ENCODE measurements around the gene RBFOX2.

RBFOX2 gene

GRCh38 chr22:35987487-35987886, 41.1 kb downstream of the RBFOX2 start:
- no peak for TF ChIP-seq MAX (IDR thresholded peaks at IDR 0.05)
- no peak for TF ChIP-seq FOXM1 (IDR thresholded peaks at IDR 0.05; ENCODE audit: borderline replicate concordance, low read depth)
- TF ChIP-seq EGR1 (IDR thresholded peaks at IDR 0.05): no peak
- TF ChIP-seq, protein P1, sequence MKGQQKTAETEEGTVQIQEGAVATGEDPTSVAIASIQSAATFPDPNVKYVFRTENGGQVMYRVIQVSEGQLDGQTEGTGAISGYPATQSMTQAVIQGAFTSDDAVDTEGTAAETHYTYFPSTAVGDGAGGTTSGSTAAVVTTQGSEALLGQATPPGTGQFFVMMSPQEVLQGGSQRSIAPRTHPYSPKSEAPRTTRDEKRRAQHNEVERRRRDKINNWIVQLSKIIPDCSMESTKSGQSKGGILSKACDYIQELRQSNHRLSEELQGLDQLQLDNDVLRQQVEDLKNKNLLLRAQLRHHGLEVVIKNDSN (IDR thresholded peaks at IDR 0.05): no peak
- TF ChIP-seq RAD21 (IDR thresholded peaks at IDR 0.05; ENCODE audit: low read depth): no peak
- no peak for TF ChIP-seq TAF1 (IDR thresholded peaks at IDR 0.05; ENCODE audit: low read depth)
- TF ChIP-seq REST (IDR thresholded peaks at IDR 0.05; ENCODE audit: low read depth): no peak
- no peak for TF ChIP-seq CEBPB (IDR thresholded peaks at IDR 0.05)
- TF ChIP-seq CREB1 (IDR thresholded peaks at IDR 0.05; ENCODE audit: low read depth): no peak
- TF ChIP-seq YY1 (IDR thresholded peaks at IDR 0.05; ENCODE audit: low read depth): no peak
- no peak for TF ChIP-seq TCF12 (IDR thresholded peaks at IDR 0.05; ENCODE audit: low read depth)
- no peak for TF ChIP-seq ZBTB7A (IDR thresholded peaks at IDR 0.05; ENCODE audit: low read depth)
- TF ChIP-seq TEAD4 (IDR thresholded peaks at IDR 0.05): no peak
- TF ChIP-seq NFIC (IDR thresholded peaks at IDR 0.05): no peak
- no peak for TF ChIP-seq EP300 (IDR thresholded peaks at IDR 0.05; ENCODE audit: borderline replicate concordance)

- TF ChIP-seq TEAD4 (IDR thresholded peaks at IDR 0.05): no peak
- no peak for TF ChIP-seq REST (IDR thresholded peaks at IDR 0.05; ENCODE audit: low read depth)
- no peak for TF ChIP-seq EGR1 (IDR thresholded peaks at IDR 0.05)
- no peak for TF ChIP-seq TAF1 (IDR thresholded peaks at IDR 0.05; ENCODE audit: low read depth)
- TF ChIP-seq FOXM1 (IDR thresholded peaks at IDR 0.05; ENCODE audit: borderline replicate concordance, low read depth): no peak
- TF ChIP-seq EP300 (IDR thresholded peaks at IDR 0.05; ENCODE audit: borderline replicate concordance): no peak
- TF ChIP-seq TCF12 (IDR thresholded peaks at IDR 0.05; ENCODE audit: low read depth): no peak
- TF ChIP-seq CREB1 (IDR thresholded peaks at IDR 0.05; ENCODE audit: low read depth): no peak
- TF ChIP-seq NFIC (IDR thresholded peaks at IDR 0.05): no peak
These were observed 42.5 kb downstream of the RBFOX2 start for GRCh38 chr22:35986088-35986487.

DNA sequence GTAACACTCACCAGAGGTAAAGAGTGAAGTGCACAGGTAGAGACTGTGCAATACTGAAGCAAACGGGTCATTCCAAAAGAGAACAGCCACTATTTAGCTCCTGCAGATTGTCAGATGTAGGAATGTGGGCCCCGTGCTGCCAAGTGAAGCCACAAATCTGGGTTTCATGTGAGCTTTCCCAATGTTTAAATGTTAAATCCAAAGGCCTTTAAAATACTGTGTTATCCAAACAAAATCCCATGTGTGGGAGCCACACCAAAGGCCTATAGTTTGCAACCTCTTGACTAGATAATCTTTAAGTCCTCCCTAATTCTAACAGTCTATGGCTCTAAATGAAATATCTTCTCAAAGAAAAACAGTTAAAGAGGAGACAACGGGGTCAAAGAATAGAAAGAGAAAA, 43.3 kb downstream of the RBFOX2 start:
- TF ChIP-seq EP300 (IDR thresholded peaks at IDR 0.05; ENCODE audit: borderline replicate concordance) (no peak), CREB1 (IDR thresholded peaks at IDR 0.05; ENCODE audit: low read depth) (no peak), NFIC (IDR thresholded peaks at IDR 0.05) (no peak), ZBTB7A (IDR thresholded peaks at IDR 0.05; ENCODE audit: low read depth) (no peak), RAD21 (IDR thresholded peaks at IDR 0.05; ENCODE audit: low read depth) (no peak), YY1 (IDR thresholded peaks at IDR 0.05; ENCODE audit: low read depth) (no peak)
- TF ChIP-seq, protein P1 (IDR thresholded peaks at IDR 0.05): no peak

- TF ChIP-seq TCF12 (IDR thresholded peaks at IDR 0.05; ENCODE audit: low read depth): no peak
- no peak for TF ChIP-seq REST (IDR thresholded peaks at IDR 0.05; ENCODE audit: low read depth)
- no peak for TF ChIP-seq FOXM1 (IDR thresholded peaks at IDR 0.05; ENCODE audit: borderline replicate concordance, low read depth)
- TF ChIP-seq RAD21 (IDR thresholded peaks at IDR 0.05; ENCODE audit: low read depth): no peak
These were observed 44.1 kb downstream of the RBFOX2 start for GRCh38 chr22:35984183-35985175.

Measured in Ishikawa (cell line).